ENCODE results near the gene PRKN.

DNA sequence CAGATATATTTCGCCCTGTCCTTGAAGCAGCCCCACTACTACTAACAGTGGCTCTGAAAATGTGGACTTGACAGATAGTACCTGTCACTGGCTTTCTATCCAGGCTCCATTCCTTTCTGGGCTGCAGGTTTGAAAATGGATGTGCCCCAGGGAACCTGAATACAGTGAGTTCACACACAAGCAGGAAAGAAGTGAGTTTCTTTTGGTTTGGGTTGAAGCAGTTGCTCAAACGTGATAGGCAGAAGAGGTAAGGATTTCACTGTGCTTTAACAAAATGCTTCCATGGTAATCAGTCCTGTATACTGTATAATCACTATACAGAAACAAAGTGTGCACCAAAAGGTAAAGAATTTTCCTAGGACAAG is 382.9 kb downstream of the PRKN start:
- no peak for TF ChIP-seq EZH2phosphoT487 (IDR thresholded peaks at IDR 0.05; ENCODE audit: low read depth, severe bottlenecking, unreplicated experiment)
- TF ChIP-seq EZH2 (IDR thresholded peaks at IDR 0.05; ENCODE audit: borderline replicate concordance), result no peak
